ENCODE measurements around the gene RAD9A.

- TF ChIP-seq POLR2AphosphoS5 (IDR thresholded peaks at IDR 0.05) (no peak), CTCF (IDR thresholded peaks at IDR 0.05) (no peak), POLR2A (IDR thresholded peaks at IDR 0.05) (no peak)
Measured at GRCh38 chr11:67390947-67391303, 861 bp upstream of the RAD9A start.

All from breast epithelium (tissue), 3 donors.